Activated gamma-delta T cell (primary cell): ENCODE measurements around the gene NSUN3.
"Not testable (repeated sequence)": the region's sequence is repeated elsewhere in the genome, so short reads cannot be mapped to it uniquely, and the experiment has no call there.

Experiments used
- DNase-seq: peaks from one replicate; lab custom pipeline; 2025; lab: John Stamatoyannopoulos, UW

NSUN3 gene

DNA sequence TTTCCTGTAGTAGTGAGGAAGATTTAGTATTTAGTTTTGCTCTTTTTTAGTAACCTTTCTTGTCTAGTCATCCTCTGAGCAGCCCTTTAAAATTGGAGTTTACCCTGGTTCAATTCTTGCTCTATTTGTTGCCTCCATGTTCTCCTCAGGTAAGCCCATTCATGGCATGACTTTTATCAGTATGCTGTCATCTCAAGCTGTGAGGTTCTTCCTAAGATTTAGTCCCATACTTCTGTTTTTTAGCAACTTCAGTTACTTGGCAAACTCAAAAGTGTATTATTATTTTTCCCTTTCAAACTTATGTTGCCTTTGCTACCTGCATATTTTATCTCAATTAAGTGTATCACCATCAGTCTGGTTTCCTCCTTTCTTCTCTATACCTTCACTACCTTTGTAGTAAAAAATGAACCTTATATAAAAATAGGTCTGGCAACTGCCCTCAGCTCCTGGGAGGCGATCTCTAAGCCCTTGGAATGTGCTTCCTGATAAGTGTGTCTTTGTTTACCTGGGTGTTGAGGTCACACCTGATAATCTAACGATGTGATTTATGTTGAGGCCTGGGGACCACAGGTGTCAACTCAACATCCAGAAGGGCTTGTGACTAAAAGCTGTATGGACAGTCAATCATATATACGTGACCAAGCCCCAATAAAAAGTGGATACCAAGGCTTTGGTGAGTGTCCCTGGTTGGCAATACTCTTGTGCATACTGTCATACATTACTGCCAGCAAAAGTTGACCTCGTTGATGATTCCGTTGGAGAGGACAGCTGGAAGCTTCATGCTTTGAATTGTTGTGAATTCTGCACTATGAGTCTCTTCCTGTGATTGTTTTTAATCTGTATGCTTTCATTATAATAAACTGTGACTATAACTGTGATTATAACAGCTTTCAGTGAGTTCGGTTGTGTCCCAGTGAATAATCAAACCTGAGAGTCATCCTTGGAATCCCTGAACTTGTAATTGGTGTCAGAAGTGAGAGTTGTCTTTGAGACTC, 3.9 kb downstream of the NSUN3 start:
- DNase-seq: no peak

DNA sequence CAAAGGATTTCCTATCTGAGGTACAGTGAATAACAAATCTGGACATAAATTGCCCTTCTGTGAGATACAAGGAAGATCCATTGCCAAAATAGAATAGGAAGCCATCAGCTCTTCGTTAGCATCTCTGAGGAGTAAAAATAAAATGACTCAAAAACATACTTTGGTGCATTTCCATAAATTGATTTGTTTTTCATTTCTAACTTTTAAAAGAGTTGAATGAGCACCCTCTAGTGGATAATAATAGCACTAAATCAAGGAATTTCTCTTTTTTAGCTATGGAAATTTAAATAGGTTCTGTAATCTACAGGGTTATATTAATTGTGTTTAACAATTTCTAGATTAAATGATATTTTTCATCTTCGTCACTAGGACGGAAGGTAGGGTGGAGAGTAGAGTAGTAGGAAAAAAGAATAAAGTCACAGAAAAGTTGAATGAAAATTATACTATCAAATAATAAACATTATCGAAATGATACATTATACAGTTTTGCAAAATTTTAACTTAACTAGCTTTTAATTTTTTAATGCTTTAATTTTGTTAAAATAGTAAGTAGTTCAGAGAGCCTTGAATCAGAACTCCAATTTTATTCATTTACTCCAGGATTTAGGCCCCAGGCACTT, 6.4 kb downstream of the NSUN3 start:
- no peak for DNase-seq

DNA sequence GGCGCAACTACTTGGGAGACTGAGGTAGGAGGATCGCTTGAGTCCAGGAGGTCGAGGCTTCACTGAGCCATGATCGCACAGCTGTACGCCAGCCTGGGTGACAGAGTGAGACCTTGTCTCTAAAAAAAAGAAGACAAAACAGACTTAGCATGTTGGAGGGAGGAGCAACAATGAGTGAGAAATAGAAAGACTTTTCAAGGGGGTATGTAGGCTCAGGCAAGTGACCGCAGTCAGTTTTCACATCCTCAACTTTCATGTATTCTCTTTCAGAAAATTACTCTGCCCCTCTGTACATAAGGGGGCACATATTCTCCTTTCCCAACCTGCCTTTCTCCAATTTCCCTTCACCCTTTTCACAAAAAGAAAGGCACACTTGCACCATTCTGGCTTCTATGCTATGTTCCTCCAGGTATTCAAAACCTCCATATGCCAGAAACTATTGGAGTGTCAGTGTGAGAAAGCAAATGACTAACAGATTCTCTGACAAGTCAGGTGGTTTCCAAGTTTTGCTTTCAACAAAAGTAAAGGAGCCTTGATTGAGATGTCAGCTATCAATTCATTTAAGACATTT, 7.6 kb downstream of the NSUN3 start:
- DNase-seq: no peak

DNA sequence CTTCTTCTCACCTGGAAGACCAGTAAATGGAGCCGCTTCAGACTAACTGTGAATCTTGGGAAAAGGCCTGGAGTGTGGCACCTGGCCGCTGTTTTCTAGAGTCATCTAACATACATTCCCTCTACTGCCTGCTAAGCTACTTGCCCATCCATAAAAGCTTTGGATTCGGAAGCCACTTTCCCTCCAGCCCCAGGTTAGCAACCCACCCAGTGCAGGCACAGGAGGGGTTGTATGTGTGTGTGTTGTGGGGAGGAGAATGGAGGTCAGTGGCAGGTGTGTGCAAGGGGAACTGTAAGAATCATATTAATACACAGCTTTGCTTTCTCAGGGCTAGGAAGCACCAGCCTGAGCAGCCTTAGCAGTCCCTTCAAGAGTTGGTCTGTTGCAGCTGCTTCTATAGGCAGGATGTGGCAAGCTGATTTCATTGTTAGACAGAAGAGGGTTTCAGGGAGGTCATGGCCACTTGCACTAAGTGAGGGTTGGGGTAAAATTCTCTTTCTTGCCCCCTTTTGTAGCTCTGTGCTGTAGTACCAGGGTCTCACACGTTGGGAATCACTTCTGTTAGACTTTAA, 8.9 kb downstream of the NSUN3 start:
- DNase-seq: no peak

DNA sequence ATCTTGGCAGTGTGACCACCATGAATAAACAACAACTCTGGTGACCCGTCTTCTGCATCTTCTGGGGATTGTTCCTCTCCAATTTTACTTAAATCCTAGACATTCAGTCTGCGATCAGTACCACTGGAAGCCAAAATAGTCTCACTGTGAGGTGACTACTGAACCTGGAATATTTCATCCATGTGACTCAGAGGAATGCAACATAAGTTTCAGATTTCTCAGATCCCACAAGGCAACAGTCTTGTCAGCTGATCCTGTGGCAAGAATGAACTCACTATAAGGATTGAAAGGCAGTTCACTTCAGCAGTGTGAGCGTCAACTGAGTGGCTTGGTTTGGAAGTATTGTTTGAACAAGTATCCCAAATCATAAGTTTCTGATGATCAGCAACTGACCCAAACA, 13.2 kb downstream of the NSUN3 start:
- DNase-seq: no peak

DNA sequence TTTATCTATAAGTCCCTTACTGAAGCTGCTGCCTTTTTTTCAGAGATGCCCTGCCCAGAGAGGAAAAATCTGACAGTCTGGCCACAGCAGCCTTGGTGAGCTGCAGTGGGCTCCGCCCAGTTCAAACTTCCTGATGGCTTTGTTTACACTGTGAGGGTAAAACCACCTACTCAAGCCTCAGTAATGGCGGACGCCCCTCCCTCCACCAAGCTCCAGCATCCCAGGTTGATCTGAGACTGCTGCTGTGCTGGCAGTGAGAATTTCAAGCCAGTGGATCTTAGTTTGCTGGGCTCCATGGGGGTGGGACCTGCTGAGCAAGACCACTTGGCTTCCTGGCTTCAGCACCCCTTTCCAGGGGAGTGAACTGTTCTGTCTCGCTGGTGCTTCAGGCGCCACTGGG, 17.7 kb downstream of the NSUN3 start:
- not testable (repeated sequence) for DNase-seq

DNA sequence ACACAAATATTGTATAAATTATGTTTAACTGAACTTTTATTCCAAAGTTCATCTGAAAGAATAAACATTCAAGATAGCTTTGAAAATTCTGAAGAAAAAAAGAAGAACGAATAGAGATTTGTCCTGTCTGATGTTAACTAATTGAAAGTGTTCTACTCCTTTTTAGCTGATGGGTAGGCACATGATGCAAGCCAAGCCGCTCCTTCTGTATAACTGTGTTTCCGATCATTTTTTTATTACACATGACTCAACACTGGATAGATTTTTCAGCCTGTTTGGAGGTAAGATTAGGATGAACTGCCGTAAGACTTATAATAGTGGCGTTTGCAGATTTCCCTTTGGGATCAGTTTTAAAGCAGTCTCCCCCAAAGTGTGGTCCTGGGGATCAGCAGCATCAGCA, 19.0 kb downstream of the NSUN3 start:
- no peak for DNase-seq

DNA sequence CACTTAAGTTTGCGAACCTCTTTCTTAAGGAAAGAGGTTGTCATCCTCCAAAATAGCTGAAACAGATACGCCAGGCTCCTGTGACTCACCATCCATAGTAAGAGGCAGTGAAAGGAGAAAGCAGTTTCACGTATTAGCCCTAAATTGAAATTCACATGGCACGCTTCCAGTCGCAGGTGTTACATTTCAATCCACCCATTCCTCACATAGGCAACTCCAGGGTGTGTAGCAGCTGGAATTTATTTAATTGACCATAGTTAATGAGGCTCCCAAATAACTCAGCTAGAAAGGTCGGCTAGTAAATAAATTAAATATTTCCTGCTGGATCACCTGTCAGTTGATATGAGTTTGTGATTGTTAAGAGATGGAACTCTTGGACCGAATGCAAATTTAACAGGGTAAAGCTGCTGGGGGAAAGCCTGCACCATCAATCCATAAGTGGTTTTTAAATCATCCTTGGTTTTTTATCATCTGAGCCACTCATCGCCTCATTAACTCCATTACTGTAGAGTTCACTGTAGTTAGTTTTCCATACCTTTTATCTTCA, 19.6 kb downstream of the NSUN3 start:
- no peak for DNase-seq

DNA sequence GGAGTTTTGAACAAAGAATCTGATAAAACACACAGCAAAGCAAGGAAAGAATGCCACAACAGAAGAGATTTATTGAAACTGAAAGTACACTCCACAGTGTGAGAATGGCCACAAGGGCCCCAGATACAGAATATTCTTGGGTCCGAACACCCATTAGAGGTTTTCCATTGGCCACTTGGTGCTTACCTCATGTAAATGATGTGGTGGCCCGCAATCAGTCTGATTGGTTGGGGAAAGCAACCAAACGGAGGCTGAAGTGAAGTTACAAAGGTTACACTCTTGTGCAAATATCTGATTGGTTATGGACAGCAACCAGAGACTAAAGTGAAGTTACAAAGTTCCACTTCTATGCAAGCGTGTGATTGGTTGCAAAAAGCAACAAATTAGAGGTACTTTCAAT, 20.4 kb downstream of the NSUN3 start:
- DNase-seq: no peak

DNA sequence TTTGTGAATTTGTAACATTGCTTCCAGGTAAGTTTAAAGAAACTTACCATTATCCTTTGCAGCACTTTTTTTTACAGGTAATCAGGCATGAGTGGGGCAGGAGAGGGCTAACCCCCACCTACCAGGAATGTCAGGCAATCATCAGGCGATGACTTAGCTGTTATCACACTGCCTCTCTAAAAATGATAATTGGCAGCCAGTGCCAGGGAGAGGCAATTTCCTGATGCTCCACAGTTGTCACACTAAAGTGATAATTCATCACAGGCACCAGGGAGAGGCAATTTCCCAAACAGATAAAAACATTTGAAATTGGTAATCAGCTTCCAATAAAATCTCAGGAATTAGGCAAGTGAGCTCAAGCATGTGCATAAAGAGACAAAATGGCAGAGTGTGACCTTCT, 26.3 kb downstream of the NSUN3 start:
- no peak for DNase-seq

DNA sequence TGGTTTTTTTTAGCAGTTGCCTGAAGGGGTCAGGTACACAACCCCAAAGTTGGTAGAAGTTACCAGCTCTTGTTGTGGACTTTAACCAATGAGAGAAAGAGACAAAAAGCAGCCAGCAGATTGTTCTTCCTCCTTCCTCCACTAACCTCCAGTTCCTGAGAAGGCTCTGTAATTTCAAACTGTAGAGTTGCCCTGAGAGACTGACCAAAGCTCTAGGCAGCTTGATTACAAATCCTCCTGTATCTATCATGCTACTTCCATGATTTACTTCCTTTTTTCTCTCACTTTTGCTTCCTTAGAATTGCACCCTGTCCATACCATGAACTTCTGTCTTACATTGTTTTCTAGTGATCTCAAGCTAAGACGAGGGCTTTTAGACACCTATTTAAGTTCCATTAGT, 29.2 kb downstream of the NSUN3 start:
- DNase-seq: no peak

DNA sequence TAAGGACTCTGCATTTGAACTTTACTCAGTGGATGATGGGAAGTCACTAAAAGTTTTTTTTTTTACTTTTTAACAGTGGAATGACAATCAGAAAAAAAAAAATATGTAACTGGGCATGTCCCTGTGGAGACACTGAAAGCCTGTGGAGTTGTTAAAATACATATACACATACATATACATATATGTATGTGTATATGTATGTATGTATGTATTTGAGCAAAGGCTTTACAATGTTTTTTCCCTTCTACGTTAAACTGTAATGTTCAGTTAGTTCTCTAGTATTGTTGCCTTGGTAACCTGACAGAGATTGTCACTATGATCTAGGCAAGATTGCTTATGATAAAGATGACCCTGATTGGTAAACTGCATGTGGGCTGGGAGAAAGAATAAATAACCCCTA, 30.3 kb downstream of the NSUN3 start:
- DNase-seq: no peak

DNA sequence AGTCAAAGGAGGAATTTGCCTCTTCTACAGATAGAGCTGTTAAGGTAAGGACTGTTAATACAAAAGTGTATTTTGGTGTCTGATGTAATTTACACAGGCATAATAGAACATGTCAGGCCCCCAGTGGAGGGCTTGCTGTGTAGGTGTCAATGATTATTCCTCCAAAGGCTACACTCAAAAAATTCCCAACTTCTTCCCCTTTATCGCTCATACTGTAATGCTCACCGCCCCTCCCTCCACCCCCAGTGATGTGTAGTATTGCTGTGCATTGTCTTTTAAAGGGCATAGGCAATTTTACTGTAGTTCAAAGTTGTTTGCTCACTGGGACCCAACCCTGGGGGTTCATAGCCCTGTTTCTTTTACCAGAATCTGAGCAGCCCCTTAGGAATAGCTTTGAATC, 32.2 kb downstream of the NSUN3 start:
- no peak for DNase-seq

DNA sequence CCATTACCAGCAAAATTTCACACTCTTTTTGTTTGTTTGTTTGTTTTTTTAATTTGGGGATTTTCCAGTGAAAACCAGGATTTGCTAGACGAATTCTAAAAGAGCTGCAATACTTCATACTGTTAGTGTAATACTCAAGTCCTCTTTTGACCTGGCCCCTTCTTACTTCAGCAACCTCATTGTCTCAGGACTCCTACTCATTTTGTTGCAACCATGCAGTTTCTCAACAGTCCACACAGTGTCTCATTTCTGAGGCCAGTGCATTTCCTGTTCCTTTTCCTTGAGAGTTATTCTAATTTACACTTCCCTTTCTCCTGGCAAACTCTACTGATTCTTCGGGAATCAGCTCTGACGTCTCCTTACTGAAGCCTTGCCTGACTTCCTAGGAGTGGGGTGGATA, 35.6 kb downstream of the NSUN3 start:
- DNase-seq: no peak

DNA sequence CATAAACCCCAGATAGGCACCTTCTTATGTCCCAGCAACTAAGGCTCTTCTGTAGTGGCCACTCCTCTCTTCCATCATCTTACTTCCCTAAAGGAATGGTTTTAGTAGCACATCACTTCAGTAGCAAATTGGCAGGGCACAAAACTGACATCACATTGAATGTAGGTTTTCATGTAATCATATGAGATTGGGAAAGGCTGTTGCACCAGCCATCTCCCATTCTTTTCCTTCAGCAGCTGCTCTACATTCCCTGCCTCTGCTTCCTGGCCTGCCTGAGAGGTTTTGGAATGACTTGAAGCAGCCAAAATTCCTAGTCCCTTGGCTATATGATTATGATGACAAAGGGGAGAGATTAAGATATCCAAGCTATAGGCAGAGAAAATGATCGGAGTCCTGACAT, 36.5 kb downstream of the NSUN3 start:
- DNase-seq: no peak

DNA sequence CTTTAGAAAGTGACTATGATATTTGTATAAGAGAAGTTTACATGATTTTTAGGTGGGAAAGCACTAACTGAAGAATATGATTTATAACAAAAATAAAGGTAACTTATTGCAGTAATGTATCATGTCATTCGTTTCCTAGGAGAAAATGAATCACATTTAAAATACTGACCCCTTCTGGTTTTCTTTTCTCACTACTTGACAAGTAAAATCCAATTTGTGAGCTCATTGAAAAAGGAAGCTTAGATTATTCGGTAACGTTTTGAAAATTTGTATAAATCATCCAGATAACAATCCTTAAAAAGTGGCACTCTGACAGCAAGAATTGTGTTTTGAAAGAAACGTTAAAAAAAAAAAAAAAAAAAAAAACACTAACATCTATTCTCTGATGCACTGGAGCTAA, 39.0 kb downstream of the NSUN3 start:
- DNase-seq: no peak

DNA sequence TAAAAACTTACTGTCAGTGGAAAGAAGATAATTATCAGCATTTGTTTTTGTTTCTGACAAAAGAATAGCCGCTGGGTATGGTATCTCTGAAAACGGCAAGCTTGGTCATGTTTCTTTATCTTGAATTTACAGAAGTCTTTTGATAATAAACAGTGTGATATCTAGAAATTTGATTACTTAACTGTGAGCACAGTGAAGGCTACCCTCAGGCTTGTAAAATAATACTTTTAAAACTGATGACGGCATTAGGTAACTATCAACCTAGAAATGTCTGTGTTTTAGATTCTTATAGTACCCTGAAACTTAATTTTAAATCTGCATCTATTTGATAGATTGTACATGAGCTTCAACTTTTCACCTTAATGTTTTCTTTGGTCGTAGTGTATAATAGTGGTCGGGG, 43.4 kb downstream of the NSUN3 start:
- no peak for DNase-seq

DNA sequence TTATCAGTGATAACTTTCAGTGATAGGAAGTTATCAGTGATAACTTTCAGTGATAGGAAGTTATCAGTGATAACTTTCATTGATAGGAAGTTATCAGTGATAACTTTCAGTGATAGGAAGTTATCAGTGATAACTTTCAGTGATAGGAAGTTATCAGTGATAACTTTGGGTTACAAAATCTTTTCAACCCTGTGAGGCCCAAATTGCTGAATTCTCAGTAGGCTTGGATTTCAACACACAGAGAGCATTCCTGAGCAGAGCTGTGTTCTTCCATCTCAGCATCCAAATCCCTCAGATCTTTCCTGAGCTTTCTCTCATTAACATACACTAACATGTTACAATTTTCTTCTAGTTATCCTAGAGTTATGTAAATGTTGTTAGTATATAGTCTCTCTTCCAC, 47.4 kb downstream of the NSUN3 start:
- not testable (repeated sequence) for DNase-seq

DNA sequence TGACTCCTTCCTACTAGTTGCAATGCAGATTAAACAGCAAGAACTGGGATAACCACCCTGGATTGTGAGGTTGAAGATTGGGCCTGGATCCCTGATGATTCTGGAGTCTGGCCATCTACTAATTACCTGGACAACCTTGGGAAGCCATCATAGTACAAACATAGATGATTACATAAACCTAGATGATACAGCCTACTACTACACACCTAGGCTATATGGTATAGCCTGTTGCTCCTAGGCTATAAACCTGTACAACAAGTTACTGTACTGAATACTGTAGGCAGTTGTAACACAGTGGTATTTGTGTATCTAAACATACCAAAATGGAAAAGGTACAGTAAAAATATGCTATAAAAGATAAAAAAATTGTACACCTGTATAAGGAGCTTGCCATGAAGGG, 48.0 kb downstream of the NSUN3 start:
- DNase-seq: no peak

DNA sequence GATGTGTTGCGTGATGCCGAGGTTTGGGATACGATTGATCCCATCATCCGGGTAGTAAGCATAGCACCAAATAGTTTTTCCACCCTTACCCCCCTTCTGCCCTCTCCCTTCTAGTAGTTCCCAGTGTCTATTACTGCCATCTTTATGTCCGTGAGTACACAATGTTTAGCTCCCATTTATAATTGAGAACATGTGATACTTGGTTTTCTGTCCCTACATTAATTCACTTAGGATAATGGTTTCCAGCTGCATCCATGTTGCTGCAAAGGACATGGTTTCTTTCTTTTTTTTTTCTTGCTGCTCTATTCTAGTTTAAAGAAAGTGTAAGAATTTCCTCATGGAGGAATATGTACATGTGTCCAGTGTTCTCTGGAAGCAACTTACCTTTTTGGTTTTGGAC, 51.8 kb downstream of the NSUN3 start:
- DNase-seq: no peak

DNA sequence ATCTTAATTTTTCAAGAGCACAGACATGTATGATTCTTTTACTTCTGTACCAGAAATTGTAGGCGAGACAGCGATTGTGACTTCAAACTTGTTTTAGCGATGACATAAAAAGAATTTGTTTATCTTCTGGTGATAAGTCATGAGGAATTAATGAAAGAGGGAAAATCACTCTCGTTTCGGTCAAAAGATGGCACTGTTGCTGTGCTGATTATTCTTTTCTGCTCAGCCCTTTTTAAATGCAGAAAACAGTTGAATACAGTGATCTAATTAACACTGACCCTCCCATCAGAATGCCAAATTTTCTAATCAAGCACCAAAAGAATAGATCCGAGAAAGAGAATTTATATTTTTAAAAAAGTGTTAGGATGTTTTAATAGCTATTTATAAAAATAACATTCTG, 52.6 kb downstream of the NSUN3 start:
- no peak for DNase-seq

DNA sequence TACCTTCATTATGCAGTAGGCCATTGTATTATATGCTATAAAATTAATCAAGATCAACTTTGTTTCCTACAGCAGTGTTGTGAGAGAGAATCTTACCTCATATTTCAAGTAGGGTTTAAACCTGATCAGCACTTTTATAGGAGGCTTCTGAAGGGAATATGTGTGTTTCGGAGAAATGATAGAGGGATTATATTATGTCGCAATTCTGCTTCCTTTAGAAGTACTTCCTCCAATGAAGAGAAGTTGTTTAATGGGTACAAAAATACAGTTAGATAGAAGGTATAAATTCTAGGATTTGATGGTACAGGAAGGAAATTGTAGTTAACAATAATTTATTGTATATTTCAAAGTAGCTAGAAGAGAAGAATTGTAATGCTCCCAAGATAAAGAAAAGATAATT, 54.9 kb downstream of the NSUN3 start:
- no peak for DNase-seq

DNA sequence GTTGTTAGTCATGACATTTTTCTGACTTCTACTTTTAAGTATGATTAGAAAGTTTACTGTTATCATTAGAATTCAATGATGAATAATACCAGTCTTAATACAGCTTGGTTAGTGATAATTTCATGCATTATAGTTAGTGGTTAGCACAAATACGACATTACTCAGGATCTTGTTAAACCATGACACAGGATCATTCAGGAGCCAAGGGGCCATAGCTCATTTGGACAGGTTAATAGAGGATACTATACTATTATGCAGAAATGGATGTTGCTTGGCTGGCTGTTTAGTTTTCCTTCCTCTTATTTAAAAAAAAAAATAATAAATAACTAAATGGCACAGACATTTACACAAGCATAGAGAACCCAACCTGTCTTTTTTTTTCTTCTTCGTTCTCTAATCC, 55.5 kb downstream of the NSUN3 start:
- no peak for DNase-seq
